Effector memory CD4-positive, alpha-beta T cell (primary cell): ENCODE data around the gene GET3.

Experiments
- DNase-seq, 3 donors: peaks; one replicate each; pipeline ENCODE4 v3.0.0-alpha.2; 2020
- H3K27ac ChIP-seq: 2 replicates; pipeline ENCODE4 v1.7.0; 2013; ENCODE audit warnings: mild to moderate bottlenecking, low read length, moderate library complexity; ENCODE audit not compliant: insufficient read depth, poor library complexity, severe bottlenecking
- H3K27me3 ChIP-seq: replicated peaks from 2 replicates; pipeline ENCODE4 v1.7.0; 2013; ENCODE audit warnings: mild to moderate bottlenecking, low read length; ENCODE audit not compliant: insufficient read depth, control insufficient read depth, poor library complexity, severe bottlenecking
- H3K36me3 ChIP-seq: 2 replicates; pipeline ENCODE4 v1.7.0; 2013; ENCODE audit warnings: mild to moderate bottlenecking, low read length, moderate library complexity; ENCODE audit not compliant: control insufficient read depth, insufficient read depth
- H3K4me1 ChIP-seq: 2 replicates; pipeline ENCODE4 v1.7.0; 2013; ENCODE audit warnings: low read length, mild to moderate bottlenecking; ENCODE audit not compliant: control insufficient read depth, insufficient read depth, poor library complexity, severe bottlenecking
- H3K4me3 ChIP-seq: 2 replicates; pipeline ENCODE4 v1.7.0; 2013; ENCODE audit warnings: low read length, low read depth, mild to moderate bottlenecking; ENCODE audit not compliant: insufficient read depth, poor library complexity, severe bottlenecking
- H3K9me3 ChIP-seq: 2 replicates; pipeline ENCODE4 v1.7.0; 2013; ENCODE audit warnings: mild to moderate bottlenecking, low read length, moderate library complexity; ENCODE audit not compliant: control insufficient read depth

Gene GET3

DNA sequence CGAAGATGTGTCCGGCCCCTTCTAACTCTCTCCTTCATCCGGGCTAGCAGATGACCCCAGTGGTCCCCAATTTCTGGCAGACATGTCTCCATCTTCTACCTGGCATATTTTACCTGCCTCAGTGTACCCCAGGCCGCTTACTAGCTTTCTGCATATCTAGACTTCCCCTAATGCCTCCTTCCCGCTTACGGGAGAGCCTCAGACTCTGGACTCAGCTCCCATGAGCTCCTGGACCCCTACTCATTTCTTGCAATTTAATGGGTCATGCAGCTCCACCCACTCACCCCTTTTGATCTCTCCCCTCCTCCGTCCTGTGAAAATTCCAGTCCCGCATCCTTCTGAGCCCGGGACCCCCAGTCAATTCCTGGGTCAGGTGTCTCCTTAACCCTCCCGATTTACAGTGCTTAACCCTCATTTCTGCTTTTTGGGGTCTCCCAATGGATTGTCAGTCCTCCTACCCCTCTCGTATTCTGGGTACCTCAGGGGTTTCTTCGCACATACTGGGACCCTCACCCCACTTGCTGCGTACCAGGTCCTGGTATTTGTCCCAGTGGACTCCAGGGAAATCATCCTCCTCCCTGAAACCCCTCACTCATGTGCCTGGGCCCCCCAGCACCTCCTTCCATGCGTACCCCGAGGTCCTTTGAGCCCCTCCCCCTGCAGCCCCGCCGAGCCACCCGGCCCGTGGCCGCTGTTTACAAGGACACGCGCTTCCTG is 53.5 kb downstream of the GET3 start:
- H3K36me3 ChIP-seq = peaks cover 16% of the 10 kb centered on the region
- peak overlapping the region; percentile 99 for H3K27ac ChIP-seq
- no peaks in the 10 kb centered on the region for H3K9me3 ChIP-seq
- H3K4me1 ChIP-seq = peaks cover 49% of the 10 kb centered on the region
- DNase-seq = peak in 1 of 3 donors; percentile 9
- H3K27me3 ChIP-seq = no peaks in the 10 kb centered on the region
- H3K4me3 ChIP-seq = peak overlapping the region; percentile 100

- peaks cover 16% of the 10 kb centered on the region for H3K36me3 ChIP-seq
- H3K27ac ChIP-seq = peak within 1 kb of the TSS; percentile 99
- H3K27me3 ChIP-seq = no peaks in the 10 kb centered on the region
- peaks cover 49% of the 10 kb centered on the region for H3K4me1 ChIP-seq
- peak; percentile 95 to 97 (median 95) for DNase-seq
- no peaks in the 10 kb centered on the region for H3K9me3 ChIP-seq
- H3K4me3 ChIP-seq = peak within 1 kb of the TSS; percentile 100
Observed at GRCh38 chr19:12791345-12792050, 54.2 kb downstream of the GET3 start, which contains the start of gene JUNB. Gene JUNB, plus strand, starts transcription at chr19:12791486. Its CDS starts 286 bp downstream, at chr19:12791772.

- H3K36me3 ChIP-seq = peaks cover 16% of the 10 kb centered on the region
- H3K4me3 ChIP-seq = peak overlapping the region; percentile 100
- no peaks in the 10 kb centered on the region for H3K9me3 ChIP-seq
- peak; percentile 47 to 63 (median 58) for DNase-seq
- H3K27ac ChIP-seq = peak overlapping the region; percentile 99
- H3K27me3 ChIP-seq = no peaks in the 10 kb centered on the region
- peaks cover 46% of the 10 kb centered on the region for H3K4me1 ChIP-seq
Observed at GRCh38 chr19:12792051-12792852, 55.0 kb downstream of the GET3 start.

DNA sequence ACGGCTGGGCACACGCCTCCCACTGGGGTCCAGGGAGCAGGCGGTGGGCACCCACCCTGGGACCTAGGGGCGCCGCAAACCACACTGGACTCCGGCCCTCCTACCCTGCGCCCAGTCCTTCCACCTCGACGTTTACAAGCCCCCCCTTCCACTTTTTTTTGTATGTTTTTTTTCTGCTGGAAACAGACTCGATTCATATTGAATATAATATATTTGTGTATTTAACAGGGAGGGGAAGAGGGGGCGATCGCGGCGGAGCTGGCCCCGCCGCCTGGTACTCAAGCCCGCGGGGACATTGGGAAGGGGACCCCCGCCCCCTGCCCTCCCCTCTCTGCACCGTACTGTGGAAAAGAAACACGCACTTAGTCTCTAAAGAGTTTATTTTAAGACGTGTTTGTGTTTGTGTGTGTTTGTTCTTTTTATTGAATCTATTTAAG is 55.6 kb downstream of the GET3 start:
- peak in 1 of 3 donors; percentile 50 for DNase-seq
- H3K27me3 ChIP-seq = no peaks in the 10 kb centered on the region
- H3K27ac ChIP-seq = peak overlapping the region; percentile 99
- H3K4me1 ChIP-seq = peaks cover 46% of the 10 kb centered on the region
- H3K4me3 ChIP-seq = peak overlapping the region; percentile 100
- no peaks in the 10 kb centered on the region for H3K9me3 ChIP-seq
- H3K36me3 ChIP-seq = peaks cover 16% of the 10 kb centered on the region

- peak overlapping the region; percentile 99 for H3K27ac ChIP-seq
- H3K9me3 ChIP-seq = no peaks in the 10 kb centered on the region
- H3K4me1 ChIP-seq = peaks cover 42% of the 10 kb centered on the region
- DNase-seq = peak; percentile 92 to 94 (median 94)
- H3K36me3 ChIP-seq = peaks cover 16% of the 10 kb centered on the region
- H3K27me3 ChIP-seq = no peaks in the 10 kb centered on the region
- peak overlapping the region; percentile 100 for H3K4me3 ChIP-seq
Observed at GRCh38 chr19:12793290-12794195, 56.2 kb downstream of the GET3 start.

GRCh38 chr19:12794196-12794941 is 57.1 kb downstream of the GET3 start:
- peak overlapping the region; percentile 100 for H3K4me3 ChIP-seq

DNA sequence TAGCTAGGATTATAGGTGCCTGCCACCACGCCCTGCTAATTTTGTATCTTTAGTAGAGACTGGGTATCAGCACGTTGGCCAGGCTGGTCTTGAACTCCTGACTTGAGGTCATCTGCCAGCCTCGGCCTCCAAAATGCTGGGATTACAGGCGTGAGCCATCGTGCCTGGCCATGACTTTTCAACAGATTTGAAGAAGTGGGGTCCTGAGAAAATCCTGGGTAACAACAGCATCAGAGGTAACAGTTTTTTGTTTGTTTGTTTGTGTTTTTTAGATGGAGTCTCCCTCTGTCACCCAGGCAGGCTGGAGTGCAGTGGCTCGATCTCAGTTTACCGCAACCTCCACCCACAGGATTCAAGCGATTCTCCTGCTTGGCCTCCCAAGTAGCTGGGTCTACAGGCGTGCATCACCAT is 57.7 kb downstream of the GET3 start:
- peaks cover 22% of the 10 kb centered on the region for H3K36me3 ChIP-seq
- H3K4me1 ChIP-seq = peaks cover 36% of the 10 kb centered on the region
- no peaks in the 10 kb centered on the region for H3K27me3 ChIP-seq
- no peak for DNase-seq
- peak overlapping the region; percentile 99 for H3K27ac ChIP-seq
- no peak overlapping the region for H3K4me3 ChIP-seq
- H3K9me3 ChIP-seq = no peaks in the 10 kb centered on the region

More at GRCh38 chr19:12794196-12794941, 57.1 kb downstream of the GET3 start:
- Histone ChIP-seq H3K4me1 (peaks cover 34% of the 10 kb centered on the region), H3K36me3 (peaks cover 17% of the 10 kb centered on the region), H3K27ac (peak overlapping the region; percentile 99), H3K9me3 (no peaks in the 10 kb centered on the region), H3K27me3 (no peaks in the 10 kb centered on the region)
- DNase-seq = no peak

- H3K27me3 ChIP-seq = no peaks in the 10 kb centered on the region
- peak overlapping the region; percentile 46 for H3K27ac ChIP-seq
- DNase-seq = peak; percentile 54 to 69 (median 54)
- H3K36me3 ChIP-seq = peaks cover 22% of the 10 kb centered on the region
- peak overlapping the region; percentile 8 for H3K4me3 ChIP-seq
- no peaks in the 10 kb centered on the region for H3K9me3 ChIP-seq
- peaks cover 40% of the 10 kb centered on the region for H3K4me1 ChIP-seq
Observed at GRCh38 chr19:12796146-12797071, 59.1 kb downstream of the GET3 start.
